Activated CD4-positive, alpha-beta T cell treated with anti-CD3 and anti-CD28 coated beads for 48 hours (primary cell): ENCODE data around the gene IL27RA.
A peak's percentile ranks its signal among the peaks of the same experiment; 100 is the strongest.

Experiments
- DNase-seq: peaks from one replicate; pipeline ENCODE4 v3.0.0-alpha.2; 2020

The IL27RA gene

DNA sequence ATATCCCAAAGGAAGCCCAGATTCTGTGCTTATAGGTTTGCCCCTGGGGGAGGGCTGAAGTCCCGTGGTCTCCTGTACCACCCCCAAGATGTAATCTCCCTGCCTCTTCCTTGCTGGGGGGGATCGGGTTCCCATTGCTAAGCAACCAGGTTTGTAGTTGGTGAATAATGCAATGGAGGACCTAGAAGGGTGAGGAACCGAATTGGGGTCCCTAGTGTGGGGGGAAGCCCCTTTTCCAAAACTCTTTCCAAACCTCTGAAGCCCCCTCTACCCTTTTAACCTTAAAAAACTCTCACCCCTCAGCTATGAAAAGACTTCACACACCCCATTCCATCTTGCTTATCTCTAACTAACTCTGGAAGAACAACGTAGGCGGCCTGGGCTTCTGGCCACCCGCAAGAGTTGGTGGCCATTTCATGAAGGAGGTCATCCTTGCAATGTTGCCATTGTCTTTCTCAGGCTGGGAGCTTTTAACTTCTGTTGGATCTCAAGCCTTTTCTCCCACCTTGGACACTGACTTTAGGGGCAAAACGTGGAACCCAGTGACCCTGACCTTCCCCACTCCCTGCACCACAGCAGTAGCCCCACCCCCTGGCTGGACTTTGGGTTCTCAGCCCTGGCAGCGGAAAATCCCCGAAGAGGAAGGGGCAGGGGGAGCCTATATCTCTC, 29.7 kb downstream of the IL27RA start:
- DNase-seq, result no peak

DNA sequence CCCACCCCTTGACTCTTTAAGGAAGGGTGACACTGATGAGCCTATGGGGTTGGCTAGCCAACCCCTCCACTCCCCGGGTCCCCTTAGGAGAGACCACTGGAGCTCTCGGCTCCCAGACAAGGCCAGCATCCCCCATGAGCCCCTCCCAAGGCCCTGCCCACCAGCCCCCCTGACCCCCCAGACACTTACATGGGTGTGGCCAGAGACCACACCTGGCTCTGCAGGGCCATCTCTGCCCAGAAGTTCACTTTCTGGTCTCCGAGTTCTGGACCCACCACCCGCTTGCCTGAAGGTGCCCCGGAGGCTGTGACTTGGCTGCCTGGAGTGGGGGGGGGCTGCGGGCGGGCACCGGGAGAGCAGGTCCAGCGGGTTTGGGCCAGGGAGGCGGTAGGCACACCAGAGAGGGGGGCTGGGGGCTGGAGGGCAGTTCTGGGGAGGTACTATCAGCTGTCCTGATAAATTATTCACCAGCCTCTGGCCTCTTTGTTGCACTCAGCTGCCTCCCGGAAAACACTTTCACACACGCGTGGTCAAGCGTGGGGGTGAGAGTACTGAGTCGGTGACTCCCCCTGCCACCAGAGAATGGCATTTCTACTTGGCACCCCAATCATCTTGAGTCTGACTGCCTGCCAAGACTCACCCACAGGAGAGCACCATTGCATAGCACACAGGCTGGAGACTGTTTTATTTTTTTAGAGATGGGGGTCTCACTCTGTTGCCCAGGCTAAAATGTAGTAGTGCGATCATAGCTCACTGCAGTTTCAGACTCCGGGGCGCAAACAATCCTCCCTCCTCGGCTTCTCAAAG, 30.4 kb downstream of the IL27RA start, which contains the start of gene PALM3:
TSS of gene PALM3 (minus strand) at position 326 of the 807 bp plus-strand sequence. CDS start at position 230, 96 bp downstream.
- DNase-seq, result no peak

- no peak for DNase-seq
These were observed 30.9 kb downstream of the IL27RA start for GRCh38 chr19:14062558-14062855.

DNA sequence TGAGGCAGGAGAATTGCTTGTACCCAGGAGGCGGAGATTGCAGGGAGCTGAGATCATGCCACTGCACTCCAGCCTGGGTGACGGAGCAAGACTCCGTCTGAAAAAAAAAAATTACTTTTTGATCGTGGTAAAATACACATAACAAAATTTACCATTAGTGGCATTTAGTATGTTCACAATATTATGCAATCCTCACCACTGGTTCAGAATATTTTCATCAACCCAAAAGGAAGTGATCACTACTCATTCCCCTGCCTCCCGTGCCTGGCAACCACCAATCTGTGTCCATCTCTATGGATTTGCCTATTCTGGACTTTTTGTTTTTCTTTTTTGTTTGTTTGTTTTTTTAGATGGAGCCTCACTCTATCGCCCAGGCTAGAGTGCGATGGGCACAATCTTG, 31.5 kb downstream of the IL27RA start:
- no peak for DNase-seq

DNA sequence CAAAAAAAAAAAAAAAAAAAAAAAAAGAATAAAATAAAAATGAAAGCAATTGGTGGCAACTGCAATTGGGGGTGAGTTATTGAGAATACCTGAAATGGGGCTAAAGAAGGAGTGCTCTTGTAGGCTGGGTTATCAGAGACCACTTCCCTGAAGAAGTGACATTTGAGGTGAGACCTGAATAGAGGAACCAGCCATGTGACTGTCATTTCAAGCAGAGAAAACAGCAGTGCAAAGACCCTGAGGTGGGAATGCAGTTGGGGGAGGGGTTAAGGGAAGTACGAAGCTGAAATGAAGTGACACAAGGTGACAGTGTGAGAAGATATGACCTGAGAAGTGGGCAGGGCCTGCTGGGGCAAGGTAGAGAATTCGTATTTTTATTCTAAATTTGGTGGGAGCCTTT, 34.6 kb downstream of the IL27RA start:
- DNase-seq, result no peak

- no peak for DNase-seq
These were observed 38.9 kb downstream of the IL27RA start for GRCh38 chr19:14070268-14071050.

DNA sequence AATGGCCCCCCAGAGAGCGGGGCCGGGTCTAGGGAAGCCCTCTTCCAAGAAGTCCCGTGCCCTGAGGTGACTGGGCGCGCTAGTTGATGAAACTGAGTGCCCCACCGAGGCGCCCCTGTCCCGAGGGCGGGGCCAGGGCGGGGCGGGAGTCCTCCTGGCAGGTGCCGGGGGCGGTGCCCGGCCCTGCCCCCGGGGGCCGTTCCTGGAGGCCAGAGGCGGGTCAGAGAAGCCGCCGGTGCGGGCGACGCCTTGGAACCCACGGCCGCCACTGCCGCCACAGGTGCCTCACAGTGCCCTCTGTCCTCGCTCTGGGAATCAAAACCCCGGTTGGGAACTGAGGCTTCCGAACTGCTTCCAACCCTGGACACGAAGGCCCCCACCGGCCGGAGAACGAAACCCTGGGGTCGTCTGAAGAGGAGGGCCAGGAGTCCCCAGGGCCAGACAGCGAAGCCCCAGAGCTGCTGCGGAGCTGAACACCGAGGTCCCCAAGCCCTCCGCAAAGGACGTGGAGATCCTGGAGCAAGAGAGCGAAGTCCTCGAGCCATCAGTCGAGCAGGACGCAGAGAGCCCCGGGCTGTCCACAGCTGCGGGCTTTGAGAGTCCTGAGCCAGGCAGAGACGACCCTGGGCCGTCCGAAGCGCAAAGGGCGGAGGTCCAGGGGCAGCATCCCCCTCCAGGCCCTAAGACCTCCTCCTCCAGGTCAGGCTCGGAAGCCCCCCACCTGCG, 41.1 kb downstream of the IL27RA start, which contains the start of gene MISP3:
TSS of gene MISP3 (plus strand) at position 252 of the 726 bp plus-strand sequence. CDS start 524 bp downstream, outside the sequence.
- DNase-seq, result peak; percentile 43

- DNase-seq, result peak; percentile 84
These were observed 41.8 kb downstream of the IL27RA start for GRCh38 chr19:14073261-14073924.

DNA sequence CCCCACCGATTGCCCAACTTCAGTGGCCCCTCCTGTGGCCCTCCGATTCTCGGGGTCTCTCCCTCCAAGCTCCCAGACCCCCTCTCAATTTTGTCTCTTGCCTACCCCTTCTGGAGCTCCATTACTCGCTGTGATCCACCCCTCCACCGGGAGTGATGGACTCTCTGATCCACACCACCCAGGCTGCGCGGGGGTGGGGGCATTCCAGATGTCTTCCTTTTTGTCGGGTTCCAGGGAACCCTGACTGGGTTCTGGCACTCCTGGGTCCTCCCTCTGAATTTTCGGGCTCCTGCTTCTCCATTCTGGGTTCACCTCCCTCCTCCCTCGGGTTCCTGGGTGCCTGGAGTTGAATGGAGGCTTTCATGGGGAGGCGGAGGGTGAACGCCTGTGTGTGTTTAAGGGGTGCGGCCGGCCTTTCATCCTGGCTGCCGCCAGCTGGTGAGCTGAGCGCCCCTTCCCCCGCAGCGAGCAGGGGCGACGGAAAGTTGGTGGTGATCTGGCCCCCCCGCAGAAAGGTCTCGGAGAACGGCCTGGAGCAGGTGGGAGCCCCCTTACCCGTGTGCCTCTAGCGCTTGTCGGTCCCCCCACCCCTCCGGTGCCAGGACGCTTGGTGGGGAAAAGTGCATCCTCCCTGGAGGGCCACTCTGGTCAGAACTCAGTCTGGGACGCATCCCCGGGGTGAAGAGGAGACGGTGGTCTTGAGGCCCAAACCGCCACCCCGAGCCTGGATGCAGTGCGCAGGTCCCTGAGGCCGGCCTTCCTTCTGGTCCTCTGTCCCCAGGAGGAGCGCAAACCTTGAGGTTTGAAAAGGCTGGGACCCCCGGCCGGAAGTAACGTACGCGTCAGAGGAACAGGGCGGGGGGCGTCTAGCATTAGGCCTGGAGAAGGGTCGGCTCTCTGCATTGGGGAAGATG, 42.6 kb downstream of the IL27RA start:
- DNase-seq, result peak; percentile 51

DNA sequence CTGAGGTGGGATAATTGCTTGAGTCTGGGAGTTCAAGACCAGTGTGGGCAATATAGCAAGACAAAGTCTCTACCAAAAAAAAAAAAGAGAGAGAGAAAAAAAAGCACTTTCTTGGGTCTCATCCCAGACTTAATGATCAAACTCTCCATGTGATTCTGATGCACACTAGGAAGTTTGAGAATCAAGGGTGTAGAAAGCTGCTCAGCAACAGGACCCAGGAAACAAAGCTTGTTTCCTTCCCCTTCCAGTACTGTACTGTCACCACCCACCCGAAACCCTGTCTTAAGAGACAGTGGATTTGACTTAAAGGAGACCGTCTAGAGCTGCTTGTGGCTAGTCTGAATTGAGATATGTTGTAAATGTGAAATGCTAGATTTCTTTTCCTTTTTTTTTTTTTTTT, 46.8 kb downstream of the IL27RA start:
- DNase-seq, result no peak

DNA sequence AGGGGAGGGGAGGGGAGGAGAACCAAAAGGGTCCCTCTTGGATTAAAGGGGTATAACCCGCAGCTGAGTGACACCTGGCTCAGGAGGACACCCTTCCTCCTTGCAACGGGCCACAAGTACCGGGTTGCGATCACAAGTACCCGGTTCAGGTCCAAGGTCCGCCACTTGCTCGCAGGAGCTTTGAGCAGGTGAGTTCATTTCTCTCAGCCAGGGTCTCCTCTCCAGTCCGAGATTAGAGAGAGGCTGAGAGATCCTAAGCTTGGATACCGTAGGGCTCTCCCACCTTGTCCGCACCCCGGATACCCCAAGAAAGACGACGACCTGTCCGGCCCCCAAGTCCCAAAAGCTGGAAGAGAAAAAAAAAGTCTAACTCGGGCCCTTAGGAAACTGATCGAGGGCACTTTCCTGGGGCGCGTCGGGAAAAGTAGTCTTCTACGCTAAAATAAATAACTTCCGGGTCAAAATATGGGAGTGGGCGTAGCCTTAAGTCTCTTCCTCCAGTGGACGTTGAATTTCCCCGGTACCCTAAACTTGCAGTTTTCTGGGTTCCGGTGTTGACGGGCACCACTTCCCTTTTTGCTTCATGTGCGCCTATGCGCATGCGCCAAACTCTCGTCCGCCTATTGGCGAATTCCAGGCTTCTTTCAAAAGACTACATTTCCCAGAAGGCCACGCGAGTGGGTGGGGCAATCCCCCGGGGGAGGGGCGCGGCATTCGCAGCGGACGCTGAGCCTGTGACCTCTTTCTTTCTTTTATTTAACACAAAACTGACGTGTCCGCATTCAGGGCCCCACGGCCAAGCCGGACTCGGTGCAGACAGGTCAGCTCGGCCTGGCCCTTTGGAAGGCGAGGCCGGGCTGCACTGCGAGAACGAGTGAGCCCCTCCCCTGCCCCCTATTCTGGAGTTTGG, 49.6 kb downstream of the IL27RA start:
- DNase-seq, result peak; percentile 100

DNA sequence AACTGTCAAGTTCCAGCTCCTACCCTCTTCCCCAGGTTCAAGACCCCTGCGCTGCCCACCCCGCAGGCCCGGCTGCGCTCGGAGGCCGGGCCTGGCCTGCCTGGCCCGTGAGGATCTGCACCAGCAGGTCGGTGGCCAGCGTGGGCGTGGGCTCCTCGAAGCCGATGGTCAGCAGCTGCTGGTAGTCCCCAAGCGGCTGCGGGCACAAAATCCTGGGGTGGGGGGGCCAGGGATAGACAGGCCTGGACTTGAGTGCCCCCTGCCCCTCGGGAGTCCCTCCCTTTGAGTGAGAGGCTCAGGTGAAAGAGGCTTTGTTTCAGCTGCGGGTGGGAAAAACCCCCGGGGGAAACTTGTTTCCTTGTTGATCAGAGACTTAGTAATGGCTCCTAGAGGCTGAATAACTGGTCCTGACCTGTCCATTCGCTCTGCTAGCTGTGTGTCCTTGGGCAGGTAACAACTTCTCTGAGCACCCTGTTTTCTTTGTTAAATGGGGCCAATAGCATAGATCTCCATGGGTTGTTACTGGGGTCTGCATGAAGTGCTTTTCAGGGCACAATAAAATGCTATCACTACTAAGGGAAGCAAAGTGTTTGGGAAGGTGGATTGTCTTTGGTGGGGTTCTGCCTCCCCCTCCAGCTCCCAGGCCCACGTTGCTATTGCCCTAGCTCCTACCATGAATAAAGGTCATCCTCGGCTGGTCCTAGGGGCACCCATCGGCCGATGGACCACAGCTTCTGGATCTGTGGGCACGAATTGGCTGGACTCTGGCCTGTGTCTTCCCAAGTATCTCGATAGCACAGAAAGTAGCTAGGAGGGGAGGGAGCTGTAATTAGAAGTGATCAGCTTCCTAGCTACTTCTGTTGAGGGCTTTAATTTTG, 50.5 kb downstream of the IL27RA start:
- DNase-seq, result peak; percentile 28

DNA sequence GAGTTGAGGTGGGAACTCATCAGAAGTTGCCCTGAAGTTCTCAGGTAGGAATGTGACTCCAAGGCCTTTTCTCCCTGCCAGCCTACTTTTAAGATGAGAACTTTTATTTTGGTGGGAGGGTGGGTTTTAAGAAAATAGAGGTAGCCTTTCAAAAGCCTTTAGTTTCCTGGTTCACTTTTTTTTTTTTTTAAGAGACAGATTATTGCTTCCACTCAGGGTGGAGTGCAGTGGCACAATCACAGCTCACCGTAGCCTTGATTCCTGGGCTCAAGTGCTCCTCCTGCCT, 51.1 kb downstream of the IL27RA start:
- DNase-seq, result no peak

GRCh38 chr19:14085309-14085995, 53.9 kb downstream of the IL27RA start, which contains the start of gene C19orf67:
C19orf67 (minus strand) TSS chr19:14085783; CDS start chr19:14085627, 156 bp downstream.
- DNase-seq, result no peak

DNA sequence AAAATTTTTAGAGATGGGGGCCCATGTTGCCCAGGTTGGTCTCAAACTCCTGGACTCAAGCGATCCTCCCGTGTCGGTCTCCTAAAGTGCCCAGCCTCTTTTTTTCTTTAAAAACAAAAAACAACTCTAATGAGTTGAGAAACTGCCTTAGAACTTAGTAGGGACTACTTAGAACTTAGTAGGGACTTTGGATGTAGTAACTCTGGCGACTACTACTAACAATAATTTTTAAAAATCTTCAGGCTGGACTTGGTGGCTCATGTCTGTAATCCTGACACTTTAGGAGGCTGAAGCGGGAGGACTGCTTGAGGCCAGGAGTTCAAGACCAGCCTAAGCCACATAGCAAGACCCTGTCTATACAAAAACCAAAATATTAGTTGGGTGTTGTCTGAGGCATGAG, 54.5 kb downstream of the IL27RA start:
- DNase-seq, result no peak

DNA sequence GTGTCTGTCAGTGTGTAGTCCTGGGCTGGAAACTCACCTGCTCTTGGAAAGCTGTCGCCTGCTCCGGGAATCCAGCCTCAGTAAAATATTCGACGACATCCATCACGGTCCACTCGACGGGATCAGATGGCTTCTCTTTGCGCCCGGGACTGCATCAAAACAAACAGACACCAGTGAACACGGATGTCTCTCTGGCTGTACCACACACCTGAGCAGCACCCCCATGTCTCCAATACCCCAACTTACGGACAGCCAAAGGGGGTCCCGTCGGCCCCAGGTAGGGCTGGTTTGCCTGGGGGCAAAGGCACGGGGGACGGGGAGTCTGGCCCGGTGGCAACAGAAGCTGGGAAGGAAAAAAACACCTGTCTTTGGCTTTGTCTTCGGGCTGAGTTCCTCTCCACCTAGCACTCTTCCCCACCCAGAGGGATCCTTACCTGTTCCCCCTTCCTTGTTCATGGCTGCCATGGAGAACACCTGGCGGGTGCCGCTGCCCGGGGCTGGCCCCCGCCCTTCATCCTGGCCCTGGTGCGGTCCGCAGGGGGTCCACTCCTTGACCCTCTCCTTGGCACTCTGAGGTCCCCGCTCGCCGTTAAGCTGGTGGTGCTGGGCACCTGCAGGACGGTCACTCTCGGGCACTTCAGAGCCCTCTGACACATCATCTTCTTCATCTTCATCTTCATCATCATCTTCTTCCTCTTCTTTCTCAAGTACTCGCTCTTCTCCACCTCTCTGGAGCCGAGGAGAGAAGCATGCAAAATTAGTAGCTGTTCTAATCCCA, 57.3 kb downstream of the IL27RA start:
- no peak for DNase-seq

GRCh38 chr19:14089412-14089661, 57.8 kb downstream of the IL27RA start:
- peak; percentile 28 for DNase-seq
